Measurements from ENCODE around the gene ROGDI. TPM values are rescaled to one million over a fixed set of nuclear protein-coding genes. Genes with fewer than 3 reads are reported as not detected.

The ROGDI gene
- total and polyA plus RNA-seq, 10 of the 15 experiments (the other 5 are each of a cell fraction or from before 2014, with no cell fraction given), result 0.40 to 23.5 (median 12.3) TPM

- no peak; the same call in 1 of the 2 replicates for TF ChIP-seq LARP7 (IDR thresholded peaks at IDR 0.05)
- TF ChIP-seq NR2C1 (IDR thresholded peaks at IDR 0.05), result no peak
- no peak for TF ChIP-seq KDM1A (IDR thresholded peaks at IDR 0.05; ENCODE audit: borderline replicate concordance)
- peak; percentile 28; the same call in 1 of the 2 replicates for TF ChIP-seq CREB1 (IDR thresholded peaks at IDR 0.05; ENCODE audit: low read depth)
- no peak for TF ChIP-seq ZSCAN29 (IDR thresholded peaks at IDR 0.05)
- TF ChIP-seq NFYB (IDR thresholded peaks at IDR 0.05; ENCODE audit: insufficient read depth, low read depth, low read length), result peak; percentile 97
- peak; percentile 74 for TF ChIP-seq POLR2A (IDR thresholded peaks at IDR 0.05; ENCODE audit: low read depth, low read length)
- TF ChIP-seq SMARCA5 (IDR thresholded peaks at IDR 0.05), result no peak
- peak; percentile 90; the same call in 1 of the 2 replicates for TF ChIP-seq CHD2 (IDR thresholded peaks at IDR 0.05; ENCODE audit: borderline replicate concordance, low read depth, low read length)
- TF ChIP-seq YY1 (IDR thresholded peaks at IDR 0.05; ENCODE audit: low read depth, low read length), result no peak
- no peak for TF ChIP-seq EP300 (IDR thresholded peaks at IDR 0.05; ENCODE audit: borderline replicate concordance in 1 of 2, control insufficient read depth in 1 of 2, low read depth in 2 of 2, low read length in 2 of 2)
- TF ChIP-seq SP1 (IDR thresholded peaks at IDR 0.05; ENCODE audit: low read depth, low read length), result peak; percentile 98
- TF ChIP-seq, protein P1, sequence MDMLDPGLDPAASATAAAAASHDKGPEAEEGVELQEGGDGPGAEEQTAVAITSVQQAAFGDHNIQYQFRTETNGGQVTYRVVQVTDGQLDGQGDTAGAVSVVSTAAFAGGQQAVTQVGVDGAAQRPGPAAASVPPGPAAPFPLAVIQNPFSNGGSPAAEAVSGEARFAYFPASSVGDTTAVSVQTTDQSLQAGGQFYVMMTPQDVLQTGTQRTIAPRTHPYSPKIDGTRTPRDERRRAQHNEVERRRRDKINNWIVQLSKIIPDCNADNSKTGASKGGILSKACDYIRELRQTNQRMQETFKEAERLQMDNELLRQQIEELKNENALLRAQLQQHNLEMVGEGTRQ (IDR thresholded peaks at IDR 0.05; ENCODE audit: borderline replicate concordance, low read depth, low read length), result no peak
- peak; percentile 90 for TF ChIP-seq FOS (IDR thresholded peaks at IDR 0.05; ENCODE audit: borderline replicate concordance, extremely low read depth, insufficient read length)
- no peak for TF ChIP-seq USF1 (IDR thresholded peaks at IDR 0.05; ENCODE audit: borderline replicate concordance, extremely low read length, insufficient read depth, low read depth, low read length)
- TF ChIP-seq, protein P2, sequence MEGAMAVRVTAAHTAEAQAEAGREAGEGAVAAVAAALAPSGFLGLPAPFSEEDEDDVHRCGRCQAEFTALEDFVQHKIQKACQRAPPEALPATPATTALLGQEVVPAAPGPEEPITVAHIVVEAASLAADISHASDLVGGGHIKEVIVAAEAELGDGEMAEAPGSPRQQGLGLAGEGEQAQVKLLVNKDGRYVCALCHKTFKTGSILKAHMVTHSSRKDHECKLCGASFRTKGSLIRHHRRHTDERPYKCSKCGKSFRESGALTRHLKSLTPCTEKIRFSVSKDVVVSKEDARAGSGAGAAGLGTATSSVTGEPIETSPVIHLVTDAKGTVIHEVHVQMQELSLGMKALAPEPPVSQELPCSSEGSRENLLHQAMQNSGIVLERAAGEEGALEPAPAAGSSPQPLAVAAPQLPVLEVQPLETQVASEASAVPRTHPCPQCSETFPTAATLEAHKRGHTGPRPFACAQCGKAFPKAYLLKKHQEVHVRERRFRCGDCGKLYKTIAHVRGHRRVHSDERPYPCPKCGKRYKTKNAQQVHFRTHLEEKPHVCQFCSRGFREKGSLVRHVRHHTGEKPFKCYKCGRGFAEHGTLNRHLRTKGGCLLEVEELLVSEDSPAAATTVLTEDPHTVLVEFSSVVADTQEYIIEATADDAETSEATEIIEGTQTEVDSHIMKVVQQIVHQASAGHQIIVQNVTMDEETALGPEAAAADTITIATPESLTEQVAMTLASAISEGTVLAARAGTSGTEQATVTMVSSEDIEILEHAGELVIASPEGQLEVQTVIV (IDR thresholded peaks at IDR 0.05; ENCODE audit: borderline replicate concordance, partially characterized antibody), result no peak
- no peak for TF ChIP-seq NR2C2 (IDR thresholded peaks at IDR 0.05; ENCODE audit: borderline replicate concordance, control insufficient read depth, insufficient read length, low read depth)
- TF ChIP-seq PRDM15 (CRISPR knock-in tag; IDR thresholded peaks at IDR 0.05), result no peak
- TF ChIP-seq ATF3 (IDR thresholded peaks at IDR 0.05; ENCODE audit: borderline replicate concordance, extremely low read depth, low read depth, low read length), result no peak
- peak; percentile 97 for TF ChIP-seq PBX3 (IDR thresholded peaks at IDR 0.05; ENCODE audit: insufficient replicate concordance, low read depth, low read length)
Measured at GRCh38 chr16:4802659-4803287, 340 bp upstream of the ROGDI start (continued).
